Hippocampal formation (tissue), 2 donors: Measurements from ENCODE around the gene GSTP1.
"Not testable (repeated sequence)": the region's sequence is repeated elsewhere in the genome, so short reads cannot be mapped to it uniquely, and the experiment has no call there.

Experiments used
- DNase-seq, 2 donors: peaks; one replicate each; lab custom pipeline; 2025; lab: John Stamatoyannopoulos, UW

The GSTP1 gene

GRCh38 chr11:67563705-67564114 lies 19.9 kb upstream of the GSTP1 start:
- not testable (repeated sequence) for DNase-seq

- no peak for DNase-seq
These were observed 19.4 kb upstream of the GSTP1 start for GRCh38 chr11:67564230-67564629.

GRCh38 chr11:67571443-67571842 lies 12.2 kb upstream of the GSTP1 start:
- no peak for DNase-seq

- no peak for DNase-seq
These were observed 11.3 kb upstream of the GSTP1 start for GRCh38 chr11:67572305-67572704.

GRCh38 chr11:67572747-67573419 lies 10.7 kb upstream of the GSTP1 start:
- DNase-seq = peak; percentile 37 to 49

GRCh38 chr11:67574938-67575337 lies 8.7 kb upstream of the GSTP1 start:
- no peak for DNase-seq

- DNase-seq = no peak
These were observed 6.7 kb upstream of the GSTP1 start for GRCh38 chr11:67576735-67577475.

- DNase-seq = no peak
These were observed 5.7 kb upstream of the GSTP1 start for GRCh38 chr11:67577951-67578350.

GRCh38 chr11:67581469-67581868 lies 2.1 kb upstream of the GSTP1 start:
- DNase-seq = no peak

- DNase-seq = no peak
These were observed 1.6 kb upstream of the GSTP1 start for GRCh38 chr11:67582011-67582410.

- DNase-seq = peak; percentile 27 to 34
These were observed 731 bp downstream of the GSTP1 start for GRCh38 chr11:67584205-67584880.

- DNase-seq = no peak
These were observed 1.6 kb downstream of the GSTP1 start for GRCh38 chr11:67584881-67585873.

- DNase-seq = no peak
These were observed 2.3 kb downstream of the GSTP1 start for GRCh38 chr11:67585911-67586310.

- no peak for DNase-seq
These were observed 3.1 kb downstream of the GSTP1 start for GRCh38 chr11:67586568-67587250.

GRCh38 chr11:67588136-67588503 lies 4.5 kb downstream of the GSTP1 start:
- no peak for DNase-seq

- DNase-seq = not testable (repeated sequence)
These were observed 5.3 kb downstream of the GSTP1 start for GRCh38 chr11:67588899-67589415.

- no peak for DNase-seq
These were observed 9.4 kb downstream of the GSTP1 start for GRCh38 chr11:67592880-67593564.

GRCh38 chr11:67593565-67593905 lies 9.9 kb downstream of the GSTP1 start:
- DNase-seq = no peak

GRCh38 chr11:67594480-67594879 lies 10.9 kb downstream of the GSTP1 start:
- no peak for DNase-seq

GRCh38 chr11:67596753-67597300 lies 13.2 kb downstream of the GSTP1 start:
- DNase-seq = no peak
